ENCODE data around the gene ERBIN. TPM values are rescaled to one million over a fixed set of nuclear protein-coding genes. Genes with fewer than 3 reads are reported as not detected.

Gene ERBIN
- total and polyA plus RNA-seq, 9 of the 15 experiments (the other 6 are each of a cell fraction or from before 2014, with no cell fraction given): 11.9 to 72.8 (median 41.7) TPM

DNA sequence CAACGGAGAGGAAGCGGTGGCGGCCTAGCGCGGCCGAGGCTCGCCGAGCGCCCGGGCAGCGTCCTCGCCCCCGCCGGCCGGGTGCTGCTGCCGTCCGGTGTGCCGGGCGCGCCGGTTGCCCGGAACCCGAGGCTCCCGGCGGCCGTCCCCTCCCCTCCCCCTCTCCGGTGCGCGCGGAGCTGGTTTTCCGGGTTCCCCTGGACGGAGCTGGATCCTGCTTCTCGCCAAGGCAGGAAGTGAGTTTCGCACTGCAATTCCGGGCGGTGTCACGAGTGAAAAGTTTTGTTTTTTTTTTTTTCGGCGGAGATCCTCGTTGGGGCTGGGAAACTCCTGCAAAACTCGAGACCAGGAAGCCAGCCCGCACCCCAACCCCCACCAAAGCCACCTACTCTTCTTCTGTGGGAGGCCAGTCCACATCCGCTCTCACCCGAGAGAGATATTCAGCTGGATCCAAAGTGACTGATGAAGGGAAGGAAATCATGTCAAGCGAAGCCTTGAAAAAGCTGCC lies at the start of gene ERBIN (continued):
- TF ChIP-seq, protein P1, sequence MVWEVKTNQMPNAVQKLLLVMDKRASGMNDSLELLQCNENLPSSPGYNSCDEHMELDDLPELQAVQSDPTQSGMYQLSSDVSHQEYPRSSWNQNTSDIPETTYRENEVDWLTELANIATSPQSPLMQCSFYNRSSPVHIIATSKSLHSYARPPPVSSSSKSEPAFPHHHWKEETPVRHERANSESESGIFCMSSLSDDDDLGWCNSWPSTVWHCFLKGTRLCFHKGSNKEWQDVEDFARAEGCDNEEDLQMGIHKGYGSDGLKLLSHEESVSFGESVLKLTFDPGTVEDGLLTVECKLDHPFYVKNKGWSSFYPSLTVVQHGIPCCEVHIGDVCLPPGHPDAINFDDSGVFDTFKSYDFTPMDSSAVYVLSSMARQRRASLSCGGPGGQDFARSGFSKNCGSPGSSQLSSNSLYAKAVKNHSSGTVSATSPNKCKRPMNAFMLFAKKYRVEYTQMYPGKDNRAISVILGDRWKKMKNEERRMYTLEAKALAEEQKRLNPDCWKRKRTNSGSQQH (CRISPR knock-in tag; IDR thresholded peaks at IDR 0.05): no peak
- TF ChIP-seq MAZ (CRISPR knock-in tag; conservative IDR thresholded peaks at IDR 0.05 in 1 of 2, IDR thresholded peaks at IDR 0.05 in 1 of 2) (no peak), MED1 (CRISPR knock-in tag; IDR thresholded peaks at IDR 0.05; ENCODE audit: borderline replicate concordance) (no peak), ZNF239 (CRISPR knock-in tag; IDR thresholded peaks at IDR 0.05) (no peak), ZNF445 (CRISPR knock-in tag; IDR thresholded peaks at IDR 0.05; ENCODE audit: low read depth) (no peak), NFIC (IDR thresholded peaks at IDR 0.05) (no peak), HNRNPLL (IDR thresholded peaks at IDR 0.05; ENCODE audit: low read depth, low read length, poor library complexity, severe bottlenecking) (no peak), TEAD4 (IDR thresholded peaks at IDR 0.05; ENCODE audit: low read length) (peak; percentile 5; the same call in 1 of the 2 replicates), TEAD4 (CRISPR knock-in tag; IDR thresholded peaks at IDR 0.05; ENCODE audit: borderline replicate concordance) (no peak), TEAD1 (CRISPR knock-in tag; IDR thresholded peaks at IDR 0.05) (no peak), ZFP30 (CRISPR knock-in tag; IDR thresholded peaks at IDR 0.05; ENCODE audit: borderline replicate concordance) (no peak), ZBTB8A (IDR thresholded peaks at IDR 0.05; ENCODE audit: partially characterized antibody) (no peak)
- TF ChIP-seq, protein P2, sequence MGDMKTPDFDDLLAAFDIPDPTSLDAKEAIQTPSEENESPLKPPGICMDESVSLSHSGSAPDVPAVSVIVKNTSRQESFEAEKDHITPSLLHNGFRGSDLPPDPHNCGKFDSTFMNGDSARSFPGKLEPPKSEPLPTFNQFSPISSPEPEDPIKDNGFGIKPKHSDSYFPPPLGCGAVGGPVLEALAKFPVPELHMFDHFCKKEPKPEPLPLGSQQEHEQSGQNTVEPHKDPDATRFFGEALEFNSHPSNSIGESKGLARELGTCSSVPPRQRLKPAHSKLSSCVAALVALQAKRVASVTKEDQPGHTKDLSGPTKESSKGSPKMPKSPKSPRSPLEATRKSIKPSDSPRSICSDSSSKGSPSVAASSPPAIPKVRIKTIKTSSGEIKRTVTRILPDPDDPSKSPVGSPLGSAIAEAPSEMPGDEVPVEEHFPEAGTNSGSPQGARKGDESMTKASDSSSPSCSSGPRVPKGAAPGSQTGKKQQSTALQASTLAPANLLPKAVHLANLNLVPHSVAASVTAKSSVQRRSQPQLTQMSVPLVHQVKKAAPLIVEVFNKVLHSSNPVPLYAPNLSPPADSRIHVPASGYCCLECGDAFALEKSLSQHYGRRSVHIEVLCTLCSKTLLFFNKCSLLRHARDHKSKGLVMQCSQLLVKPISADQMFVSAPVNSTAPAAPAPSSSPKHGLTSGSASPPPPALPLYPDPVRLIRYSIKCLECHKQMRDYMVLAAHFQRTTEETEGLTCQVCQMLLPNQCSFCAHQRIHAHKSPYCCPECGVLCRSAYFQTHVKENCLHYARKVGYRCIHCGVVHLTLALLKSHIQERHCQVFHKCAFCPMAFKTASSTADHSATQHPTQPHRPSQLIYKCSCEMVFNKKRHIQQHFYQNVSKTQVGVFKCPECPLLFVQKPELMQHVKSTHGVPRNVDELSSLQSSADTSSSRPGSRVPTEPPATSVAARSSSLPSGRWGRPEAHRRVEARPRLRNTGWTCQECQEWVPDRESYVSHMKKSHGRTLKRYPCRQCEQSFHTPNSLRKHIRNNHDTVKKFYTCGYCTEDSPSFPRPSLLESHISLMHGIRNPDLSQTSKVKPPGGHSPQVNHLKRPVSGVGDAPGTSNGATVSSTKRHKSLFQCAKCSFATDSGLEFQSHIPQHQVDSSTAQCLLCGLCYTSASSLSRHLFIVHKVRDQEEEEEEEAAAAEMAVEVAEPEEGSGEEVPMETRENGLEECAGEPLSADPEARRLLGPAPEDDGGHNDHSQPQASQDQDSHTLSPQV (IDR thresholded peaks at IDR 0.05): 0 out of 2 replicates have a peak, but pooled peaks have one; percentile 25
- TF ChIP-seq, protein P3, sequence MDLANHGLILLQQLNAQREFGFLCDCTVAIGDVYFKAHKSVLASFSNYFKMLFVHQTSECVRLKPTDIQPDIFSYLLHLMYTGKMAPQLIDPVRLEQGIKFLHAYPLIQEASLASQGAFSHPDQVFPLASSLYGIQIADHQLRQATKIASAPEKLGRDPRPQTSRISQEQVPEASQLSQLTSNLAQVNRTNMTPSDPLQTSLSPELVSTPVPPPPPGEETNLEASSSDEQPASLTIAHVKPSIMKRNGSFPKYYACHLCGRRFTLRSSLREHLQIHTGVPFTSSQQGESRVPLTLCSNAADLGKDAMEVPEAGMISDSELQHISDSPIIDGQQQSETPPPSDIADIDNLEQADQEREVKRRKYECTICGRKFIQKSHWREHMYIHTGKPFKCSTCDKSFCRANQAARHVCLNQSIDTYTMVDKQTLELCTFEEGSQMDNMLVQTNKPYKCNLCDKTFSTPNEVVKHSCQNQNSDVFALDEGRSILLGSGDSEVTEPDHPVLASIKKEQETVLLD (IDR thresholded peaks at IDR 0.05): peak; percentile 61
- TF ChIP-seq, protein P4, sequence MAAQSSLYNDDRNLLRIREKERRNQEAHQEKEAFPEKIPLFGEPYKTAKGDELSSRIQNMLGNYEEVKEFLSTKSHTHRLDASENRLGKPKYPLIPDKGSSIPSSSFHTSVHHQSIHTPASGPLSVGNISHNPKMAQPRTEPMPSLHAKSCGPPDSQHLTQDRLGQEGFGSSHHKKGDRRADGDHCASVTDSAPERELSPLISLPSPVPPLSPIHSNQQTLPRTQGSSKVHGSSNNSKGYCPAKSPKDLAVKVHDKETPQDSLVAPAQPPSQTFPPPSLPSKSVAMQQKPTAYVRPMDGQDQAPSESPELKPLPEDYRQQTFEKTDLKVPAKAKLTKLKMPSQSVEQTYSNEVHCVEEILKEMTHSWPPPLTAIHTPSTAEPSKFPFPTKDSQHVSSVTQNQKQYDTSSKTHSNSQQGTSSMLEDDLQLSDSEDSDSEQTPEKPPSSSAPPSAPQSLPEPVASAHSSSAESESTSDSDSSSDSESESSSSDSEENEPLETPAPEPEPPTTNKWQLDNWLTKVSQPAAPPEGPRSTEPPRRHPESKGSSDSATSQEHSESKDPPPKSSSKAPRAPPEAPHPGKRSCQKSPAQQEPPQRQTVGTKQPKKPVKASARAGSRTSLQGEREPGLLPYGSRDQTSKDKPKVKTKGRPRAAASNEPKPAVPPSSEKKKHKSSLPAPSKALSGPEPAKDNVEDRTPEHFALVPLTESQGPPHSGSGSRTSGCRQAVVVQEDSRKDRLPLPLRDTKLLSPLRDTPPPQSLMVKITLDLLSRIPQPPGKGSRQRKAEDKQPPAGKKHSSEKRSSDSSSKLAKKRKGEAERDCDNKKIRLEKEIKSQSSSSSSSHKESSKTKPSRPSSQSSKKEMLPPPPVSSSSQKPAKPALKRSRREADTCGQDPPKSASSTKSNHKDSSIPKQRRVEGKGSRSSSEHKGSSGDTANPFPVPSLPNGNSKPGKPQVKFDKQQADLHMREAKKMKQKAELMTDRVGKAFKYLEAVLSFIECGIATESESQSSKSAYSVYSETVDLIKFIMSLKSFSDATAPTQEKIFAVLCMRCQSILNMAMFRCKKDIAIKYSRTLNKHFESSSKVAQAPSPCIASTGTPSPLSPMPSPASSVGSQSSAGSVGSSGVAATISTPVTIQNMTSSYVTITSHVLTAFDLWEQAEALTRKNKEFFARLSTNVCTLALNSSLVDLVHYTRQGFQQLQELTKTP (IDR thresholded peaks at IDR 0.05; ENCODE audit: low read depth in 1 of 2, partially characterized antibody in 2 of 2): peak in 1 of 2 experiments; percentile 66

Measured in K562 (cell line).